Measurements from ENCODE around the gene RMRP. TPM values are rescaled to one million over a fixed set of nuclear protein-coding genes. Genes with fewer than 3 reads are reported as not detected.

Gene RMRP
- total and polyA plus RNA-seq, 2 of the 4 experiments (the other 2 are of a cell fraction), result 39.7 to 13,690 TPM

DNA sequence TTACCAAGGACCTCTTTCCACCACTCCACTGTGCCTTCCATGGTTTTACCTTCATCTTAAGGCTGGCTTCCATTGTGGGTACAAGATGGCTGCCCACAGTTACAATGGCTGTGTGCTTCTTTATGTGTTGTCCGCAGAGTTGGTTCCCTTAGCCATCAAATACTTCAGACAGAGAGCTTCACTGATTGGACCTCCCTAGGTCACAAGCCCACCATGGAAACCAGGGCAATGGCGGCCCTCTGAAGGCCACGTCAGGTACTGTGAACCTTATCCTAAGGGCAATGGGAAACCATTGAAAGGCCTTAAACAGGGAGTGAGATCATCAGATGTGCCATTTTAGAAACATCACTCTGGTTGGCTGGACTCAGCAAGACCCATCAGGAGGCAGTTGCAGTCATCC, 10.1 kb upstream of the RMRP start:
- H3K4me3 ChIP-seq (ENCODE audit: insufficient read depth, low read depth, low read length), result no peak overlapping the region
- no peak overlapping the region for H3K18ac ChIP-seq (ENCODE audit: low read depth, low read length)
- no peak overlapping the region for H3K56ac ChIP-seq (ENCODE audit: extremely low read depth, insufficient read depth, low read length)
- no peak overlapping the region for H3K23ac ChIP-seq (ENCODE audit: low read depth, low read length)
- in situ Hi-C loops (cut with MboI; ENCODE audit: low sequenced_read_pairs), result no loop called here
- H2AK9ac ChIP-seq (replicated peaks; ENCODE audit: low read depth, low read length, poor library complexity), result no peak overlapping the region
- intact Hi-C loops (cut with micrococcal nuclease), result no loop called here
- no peak overlapping the region for H3K4ac ChIP-seq (ENCODE audit: low read depth, low read length)
- no peak overlapping the region for H4K91ac ChIP-seq (ENCODE audit: insufficient read depth, low read depth, low read length)
- no peak for ATAC-seq (ENCODE audit: low read depth)
- H4K8ac ChIP-seq (ENCODE audit: low read depth in 2 of 2, low read length in 2 of 2), result no peak overlapping the region
- ChIA-PET CTCF (no interaction called here), POLR2A (ENCODE audit: unreplicated experiment) (no interaction called here)
- H3K27me3 ChIP-seq (ENCODE audit: control insufficient read depth, insufficient read depth, low read length), result no peaks in the 10 kb centered on the region
- no peak overlapping the region; the same call in 2 of the 3 replicates for H2BK15ac ChIP-seq (ENCODE audit: low read depth, low read length)
- H3K4me2 ChIP-seq (ENCODE audit: low read depth, low read length), result no peak overlapping the region
- H3K79me1 ChIP-seq (ENCODE audit: low read depth in 1 of 2, low read length in 2 of 2), result peaks cover 15 to 26% of the 10 kb centered on the region in 2 experiments; a peak in 3 of 4 replicates
- H2BK120ac ChIP-seq (ENCODE audit: low read depth, low read length), result 0 out of 2 replicates have a peak overlapping the region, but pooled peaks have one; percentile 24
- dilution Hi-C loops (cut with HindIII; ENCODE audit: low sequenced_read_pairs, unreplicated experiment), result no loop called here
- H4K20me1 ChIP-seq (ENCODE audit: insufficient read depth, low read length), result no peaks in the 10 kb centered on the region
- DNase-seq, result no peak
- peak overlapping the region; percentile 13; the same call in 1 of the 2 replicates for H2AK5ac ChIP-seq (ENCODE audit: low read depth, low read length)
- no peak overlapping the region for H3K27ac ChIP-seq (ENCODE audit: insufficient read depth, low read length)
- H2BK20ac ChIP-seq (ENCODE audit: low read depth, low read length), result no peak overlapping the region; the same call in 1 of the 2 replicates
- no peaks in the 10 kb centered on the region for H3K9me3 ChIP-seq (ENCODE audit: control insufficient read depth, insufficient read depth, low read length)
- WGBS, 2 experiments (ENCODE audit: extremely low coverage in 2 of 2, insufficient read length in 1 of 2), result 94% methylated on average over 2 of the region's 3 CpGs; no CpG with 5 or more reads in 1 of the 2 experiments
- peaks cover 27% of the 10 kb centered on the region for H3K9me1 ChIP-seq (ENCODE audit: insufficient read depth, low read length)
- TF ChIP-seq CEBPB (IDR thresholded peaks at IDR 0.05; ENCODE audit: low read depth, low read length) (no peak), MAZ (IDR thresholded peaks at IDR 0.05; ENCODE audit: borderline replicate concordance, low read depth, low read length) (no peak), FOS (IDR thresholded peaks at IDR 0.05; ENCODE audit: low read depth, low read length) (no peak), RCOR1 (IDR thresholded peaks at IDR 0.05; ENCODE audit: insufficient replicate concordance, low read length) (no peak), RAD21 (IDR thresholded peaks at IDR 0.05; ENCODE audit: low read length) (no peak), CHD1 (IDR thresholded peaks at IDR 0.05; ENCODE audit: low read depth, low read length) (no peak)
- TF ChIP-seq, protein P1, sequence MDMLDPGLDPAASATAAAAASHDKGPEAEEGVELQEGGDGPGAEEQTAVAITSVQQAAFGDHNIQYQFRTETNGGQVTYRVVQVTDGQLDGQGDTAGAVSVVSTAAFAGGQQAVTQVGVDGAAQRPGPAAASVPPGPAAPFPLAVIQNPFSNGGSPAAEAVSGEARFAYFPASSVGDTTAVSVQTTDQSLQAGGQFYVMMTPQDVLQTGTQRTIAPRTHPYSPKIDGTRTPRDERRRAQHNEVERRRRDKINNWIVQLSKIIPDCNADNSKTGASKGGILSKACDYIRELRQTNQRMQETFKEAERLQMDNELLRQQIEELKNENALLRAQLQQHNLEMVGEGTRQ (IDR thresholded peaks at IDR 0.05; ENCODE audit: low read depth, low read length), result no peak
- no peak overlapping the region for H3K14ac ChIP-seq (replicated peaks; ENCODE audit: low read depth, low read length)
- H3K36me3 ChIP-seq (ENCODE audit: control insufficient read depth, insufficient read depth, low read length), result no peaks in the 10 kb centered on the region
- H3K4me1 ChIP-seq (ENCODE audit: control insufficient read depth, insufficient read depth, low read length), result peaks cover 22% of the 10 kb centered on the region
- peak overlapping the region; percentile 17 for H2AFZ ChIP-seq (replicated peaks; ENCODE audit: low read length, poor library complexity)
- BruUV-seq (replicated peaks), result no TSS peak
- H4K5ac ChIP-seq (ENCODE audit: low read depth, low read length), result no peak overlapping the region
- H2BK5ac ChIP-seq (ENCODE audit: low read depth, low read length, poor library complexity, severe bottlenecking), result no peak overlapping the region
- no peak overlapping the region for H3K9ac ChIP-seq (ENCODE audit: low read depth, low read length)
